HCT116 (cell line): ENCODE measurements around the gene TYRP1. TPM values are rescaled to one million over a fixed set of nuclear protein-coding genes. Genes with fewer than 3 reads are reported as not detected.

Source experiments
- ATAC-seq: fragments of 200-7000 bp; cut with Tn5 transposase; 2 replicates; pipeline ENCODE4 v1.9.1; 2020; ENCODE audit warnings: mild to moderate bottlenecking, moderate library complexity
- BruUV-seq: library from RNA; stranded (reverse); fragments of 400-500 nt; replicated peaks from 2 replicates; lab custom pipeline; 2021; lab: Mats Ljungman, UMichigan
- CTCF ChIA-PET: fragments of 300-600 bp; sonication (Branson Sonifier 250); formaldehyde crosslinking; loops from one replicate; lab custom pipeline; 2021; ENCODE audit warnings: antibody characterized with exemption; lab: Charles Lee
- POLR2A ChIA-PET: fragments of 300-600, 350-600 bp; sonication (Branson Sonifier 250); formaldehyde crosslinking; loops from one replicate; lab custom pipeline; 2021; ENCODE audit warnings: antibody characterized with exemption; lab: Charles Lee
- RAD21 ChIA-PET, 2 experiments: fragments of 300-600 bp; sonication (Branson Sonifier 250); formaldehyde crosslinking; loops; one replicate each; lab custom pipeline; 2023; ENCODE audit warnings: low total read pairs in 2 of 2; ENCODE audit not compliant: uncharacterized antibody in 2 of 2, unreplicated experiment in 2 of 2, low non-redundant PET in 1 of 2; lab: Charles Lee
- DNase-seq: peaks from one replicate; pipeline ENCODE4 v3.0.0-alpha.2; 2010; ENCODE audit warnings: low read depth, low spot score
- H2AFZ ChIP-seq: fragments of 200-600 bp; shearing (Covaris generic), sonication (generic); 2 replicates; pipeline ENCODE4 v1.6.1; 2017; ENCODE audit warnings: low read depth, mixed run types, mixed read lengths, antibody characterized with exemption, low read length; ENCODE audit not compliant: poor library complexity, severe bottlenecking
- H3K27ac ChIP-seq: 2 replicates; pipeline ENCODE4 v1.5.1; 2012; ENCODE audit warnings: low read depth, low read length
- H3K27me3 ChIP-seq: fragments of 200-600 bp; sonication (generic); 2 replicates; pipeline ENCODE4 v1.6.1; 2016; ENCODE audit warnings: mixed run types, low read length, mixed read lengths; ENCODE audit not compliant: insufficient read depth
- H3K36me3 ChIP-seq, 2 experiments: fragments of 200-500 bp in 1 of 2; fragments of 200-600 bp in 1 of 2; sonication (Bioruptor generic) in 1 of 2; sonication (generic) in 1 of 2; 2 replicates each; pipeline versions ENCODE4 v1.5.1 to v1.6.1; 2014 to 2016; ENCODE audit warnings: low read length in 2 of 2, inconsistent platforms in 1 of 2, mixed read lengths in 1 of 2, mixed run types in 1 of 2; ENCODE audit not compliant: insufficient read depth in 2 of 2, control insufficient read depth in 1 of 2
- H3K4me1 ChIP-seq, 2 experiments: fragments of 200-600 bp in 1 of 2; sonication (generic) in 1 of 2; 2 replicates each; pipeline versions ENCODE4 v1.5.1 to v1.6.1; 2012 to 2017; ENCODE audit warnings: low read length in 2 of 2, inconsistent platforms in 1 of 2, mild to moderate bottlenecking in 1 of 2, mixed read lengths in 1 of 2, mixed run types in 1 of 2, moderate library complexity in 1 of 2; ENCODE audit not compliant: insufficient read depth in 2 of 2, control insufficient read depth in 1 of 2
- H3K4me2 ChIP-seq: fragments of 200-600 bp; sonication (generic); 2 replicates; pipeline ENCODE4 v1.6.1; 2017; ENCODE audit warnings: mixed run types, low read length, mixed read lengths
- H3K4me3 ChIP-seq, 2 experiments: fragments of 200-600 bp in 1 of 2; sonication (generic) in 1 of 2; replicated peaks in 1 of 2; 2 replicates each; pipeline ENCODE4 v1.5.1; 2011 to 2016; ENCODE audit warnings: low read length in 2 of 2, control low read depth in 1 of 2, low read depth in 1 of 2, mild to moderate bottlenecking in 1 of 2, mixed read lengths in 1 of 2, mixed run types in 1 of 2
- H3K79me2 ChIP-seq: fragments of 200-600 bp; sonication (generic); 2 replicates; pipeline ENCODE4 v1.6.1; 2017; ENCODE audit warnings: mild to moderate bottlenecking, mixed run types, low read length, moderate library complexity, mixed read lengths; ENCODE audit not compliant: insufficient read depth
- H3K9ac ChIP-seq: fragments of 200-600 bp; sonication (generic); 2 replicates; pipeline ENCODE4 v1.6.1; 2016; ENCODE audit warnings: low read length, mixed read lengths
- H3K9me2 ChIP-seq: fragments of 200-600 bp; sonication (generic), shearing (Covaris generic); 2 replicates; pipeline ENCODE4 v1.6.1; 2017; ENCODE audit warnings: mixed run types, mild to moderate bottlenecking, moderate library complexity; ENCODE audit not compliant: insufficient read depth
- H3K9me3 ChIP-seq, 2 experiments: fragments of 200-500 bp in 1 of 2; fragments of 200-600 bp in 1 of 2; sonication (Bioruptor generic) in 1 of 2; sonication (generic) in 1 of 2; 2 replicates each; pipeline ENCODE4 v1.6.1; 2014 to 2017; ENCODE audit warnings: low read length in 2 of 2, mixed read lengths in 2 of 2, inconsistent platforms in 1 of 2, low read depth in 1 of 2, mild to moderate bottlenecking in 1 of 2, mixed run types in 1 of 2, moderate library complexity in 1 of 2; ENCODE audit not compliant: control insufficient read depth in 1 of 2, insufficient read depth in 1 of 2
- H4K20me1 ChIP-seq: fragments of 200-600 bp; sonication (generic), shearing (Covaris generic); 2 replicates; pipeline ENCODE4 v1.6.1; 2017; ENCODE audit warnings: mixed run types, mild to moderate bottlenecking, moderate library complexity; ENCODE audit not compliant: insufficient read depth
- CBX3 ChIP-seq: IDR thresholded peaks from 2 replicates; pipeline ENCODE4 v1.6.1; 2012; ENCODE audit warnings: low read depth
- CEBPB ChIP-seq: IDR thresholded peaks from 2 replicates; pipeline ENCODE4 v1.6.1; 2012; ENCODE audit warnings: low read depth
- FOSL1 ChIP-seq: IDR thresholded peaks from 2 replicates; pipeline ENCODE4 v1.6.1; 2012; ENCODE audit warnings: low read depth
- JUND ChIP-seq: IDR thresholded peaks from 2 replicates; pipeline ENCODE4 v1.6.1; 2012
- POLR2A ChIP-seq: IDR thresholded peaks from 2 replicates; pipeline ENCODE4 v1.7.0; 2011; ENCODE audit warnings: borderline replicate concordance; ENCODE audit not compliant: insufficient read depth, insufficient read length; ENCODE audit errors: extremely low read depth
- RAD21 ChIP-seq: IDR thresholded peaks from 2 replicates; pipeline ENCODE4 v1.6.1; 2012; ENCODE audit warnings: low read depth, mild to moderate bottlenecking
- SP1 ChIP-seq: IDR thresholded peaks from 2 replicates; pipeline ENCODE4 v1.6.1; 2012; ENCODE audit warnings: low read depth
- SRF ChIP-seq: IDR thresholded peaks from 2 replicates; pipeline ENCODE4 v1.6.1; 2012; ENCODE audit warnings: low read depth
- TCF7L2 ChIP-seq: IDR thresholded peaks from 2 replicates; pipeline ENCODE4 v1.7.0; 2011; ENCODE audit warnings: borderline replicate concordance, inconsistent platforms; ENCODE audit not compliant: insufficient read depth, insufficient read length; ENCODE audit errors: extremely low read depth
- YY1 ChIP-seq: IDR thresholded peaks from 2 replicates; pipeline ENCODE4 v1.6.1; 2011; ENCODE audit warnings: low read length, low read depth, moderate library complexity, mild to moderate bottlenecking; ENCODE audit not compliant: insufficient replicate concordance; ENCODE audit errors: extremely low read depth
- intact Hi-C: fragments of 100-400 bp; cut with micrococcal nuclease; formaldehyde crosslinking; loops from 2 replicates; pipeline ENCODE4 v1.10.0; 2022
- total RNA-seq: library from RNA; stranded (reverse); gene quantifications from one replicate; pipeline ENCODE4 v1.2.1, GENCODE V29; 2021; ENCODE audit not compliant: unreplicated experiment
- TF ChIP-seq, protein P1 (sequence below): IDR thresholded peaks from 2 replicates; pipeline ENCODE4 v1.6.1; 2012; ENCODE audit warnings: low read depth
- TF ChIP-seq, protein P2 (sequence below): IDR thresholded peaks from 2 replicates; pipeline ENCODE4 v1.6.1; 2012
- TF ChIP-seq, protein P3 (sequence below), 3 experiments: fragments of 200-600 bp in 1 of 3; sonication (generic) in 1 of 3; IDR thresholded peaks in 2 of 3; conservative IDR thresholded peaks in 1 of 3; 2 replicates each; pipeline ENCODE4 v1.5.1; 2012 to 2017; ENCODE audit warnings: low read depth in 2 of 3, low read length in 2 of 3, antibody characterized with exemption in 1 of 3, borderline replicate concordance in 1 of 3, control low read depth in 1 of 3, mild to moderate bottlenecking in 1 of 3, mixed read lengths in 1 of 3, mixed run types in 1 of 3, moderate library complexity in 1 of 3; ENCODE audit not compliant: insufficient read depth in 1 of 3
- TF ChIP-seq, protein P4 (sequence below): IDR thresholded peaks from 2 replicates; pipeline ENCODE4 v1.6.1; 2012

Gene TYRP1
- total RNA-seq, 1 experiment from 2014 or later, result not detected

DNA sequence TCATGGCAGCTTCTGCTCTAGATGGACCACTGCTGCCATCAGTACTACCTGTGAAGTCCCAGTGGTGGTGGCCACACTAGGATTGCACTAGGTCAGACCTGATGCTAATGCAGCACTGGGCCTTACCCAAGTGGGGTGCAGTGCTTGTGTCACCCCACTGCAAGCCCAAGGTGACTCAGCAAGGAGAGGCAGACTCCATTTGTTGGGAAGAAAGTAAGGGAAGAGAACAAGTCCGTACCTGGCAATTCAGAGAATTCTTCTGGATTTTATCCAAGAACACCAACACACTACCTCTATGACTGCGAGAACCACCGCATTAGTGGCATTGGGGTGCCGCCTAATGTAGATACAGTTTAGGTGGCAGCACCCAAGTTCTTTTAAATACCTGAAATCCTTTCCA, 34.0 kb upstream of the TYRP1 start:
- H3K9me3 ChIP-seq, result no peaks in the 10 kb centered on the region
- no peak overlapping the region for H3K4me2 ChIP-seq
- intact Hi-C loops, result no loop called here
- no peaks in the 10 kb centered on the region for H3K27me3 ChIP-seq
- TF ChIP-seq YY1 (no peak), JUND (no peak), SP1 (no peak), CBX3 (no peak), FOSL1 (no peak), POLR2A (no peak), SRF (no peak), TCF7L2 (no peak), CEBPB (no peak), RAD21 (no peak)
- TF ChIP-seq, protein P1, sequence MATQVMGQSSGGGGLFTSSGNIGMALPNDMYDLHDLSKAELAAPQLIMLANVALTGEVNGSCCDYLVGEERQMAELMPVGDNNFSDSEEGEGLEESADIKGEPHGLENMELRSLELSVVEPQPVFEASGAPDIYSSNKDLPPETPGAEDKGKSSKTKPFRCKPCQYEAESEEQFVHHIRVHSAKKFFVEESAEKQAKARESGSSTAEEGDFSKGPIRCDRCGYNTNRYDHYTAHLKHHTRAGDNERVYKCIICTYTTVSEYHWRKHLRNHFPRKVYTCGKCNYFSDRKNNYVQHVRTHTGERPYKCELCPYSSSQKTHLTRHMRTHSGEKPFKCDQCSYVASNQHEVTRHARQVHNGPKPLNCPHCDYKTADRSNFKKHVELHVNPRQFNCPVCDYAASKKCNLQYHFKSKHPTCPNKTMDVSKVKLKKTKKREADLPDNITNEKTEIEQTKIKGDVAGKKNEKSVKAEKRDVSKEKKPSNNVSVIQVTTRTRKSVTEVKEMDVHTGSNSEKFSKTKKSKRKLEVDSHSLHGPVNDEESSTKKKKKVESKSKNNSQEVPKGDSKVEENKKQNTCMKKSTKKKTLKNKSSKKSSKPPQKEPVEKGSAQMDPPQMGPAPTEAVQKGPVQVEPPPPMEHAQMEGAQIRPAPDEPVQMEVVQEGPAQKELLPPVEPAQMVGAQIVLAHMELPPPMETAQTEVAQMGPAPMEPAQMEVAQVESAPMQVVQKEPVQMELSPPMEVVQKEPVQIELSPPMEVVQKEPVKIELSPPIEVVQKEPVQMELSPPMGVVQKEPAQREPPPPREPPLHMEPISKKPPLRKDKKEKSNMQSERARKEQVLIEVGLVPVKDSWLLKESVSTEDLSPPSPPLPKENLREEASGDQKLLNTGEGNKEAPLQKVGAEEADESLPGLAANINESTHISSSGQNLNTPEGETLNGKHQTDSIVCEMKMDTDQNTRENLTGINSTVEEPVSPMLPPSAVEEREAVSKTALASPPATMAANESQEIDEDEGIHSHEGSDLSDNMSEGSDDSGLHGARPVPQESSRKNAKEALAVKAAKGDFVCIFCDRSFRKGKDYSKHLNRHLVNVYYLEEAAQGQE, result no peak
- TF ChIP-seq, protein P2, sequence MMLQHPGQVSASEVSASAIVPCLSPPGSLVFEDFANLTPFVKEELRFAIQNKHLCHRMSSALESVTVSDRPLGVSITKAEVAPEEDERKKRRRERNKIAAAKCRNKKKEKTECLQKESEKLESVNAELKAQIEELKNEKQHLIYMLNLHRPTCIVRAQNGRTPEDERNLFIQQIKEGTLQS, result no peak
- TF ChIP-seq, protein P3, sequence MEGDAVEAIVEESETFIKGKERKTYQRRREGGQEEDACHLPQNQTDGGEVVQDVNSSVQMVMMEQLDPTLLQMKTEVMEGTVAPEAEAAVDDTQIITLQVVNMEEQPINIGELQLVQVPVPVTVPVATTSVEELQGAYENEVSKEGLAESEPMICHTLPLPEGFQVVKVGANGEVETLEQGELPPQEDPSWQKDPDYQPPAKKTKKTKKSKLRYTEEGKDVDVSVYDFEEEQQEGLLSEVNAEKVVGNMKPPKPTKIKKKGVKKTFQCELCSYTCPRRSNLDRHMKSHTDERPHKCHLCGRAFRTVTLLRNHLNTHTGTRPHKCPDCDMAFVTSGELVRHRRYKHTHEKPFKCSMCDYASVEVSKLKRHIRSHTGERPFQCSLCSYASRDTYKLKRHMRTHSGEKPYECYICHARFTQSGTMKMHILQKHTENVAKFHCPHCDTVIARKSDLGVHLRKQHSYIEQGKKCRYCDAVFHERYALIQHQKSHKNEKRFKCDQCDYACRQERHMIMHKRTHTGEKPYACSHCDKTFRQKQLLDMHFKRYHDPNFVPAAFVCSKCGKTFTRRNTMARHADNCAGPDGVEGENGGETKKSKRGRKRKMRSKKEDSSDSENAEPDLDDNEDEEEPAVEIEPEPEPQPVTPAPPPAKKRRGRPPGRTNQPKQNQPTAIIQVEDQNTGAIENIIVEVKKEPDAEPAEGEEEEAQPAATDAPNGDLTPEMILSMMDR (IDR thresholded peaks at IDR 0.05 in 2 of 3, conservative IDR thresholded peaks at IDR 0.05 in 1 of 3; ENCODE audit: borderline replicate concordance in 1 of 3, insufficient read depth in 1 of 3, low read depth in 2 of 3, low read length in 2 of 3), result no peak
- TF ChIP-seq, protein P4, sequence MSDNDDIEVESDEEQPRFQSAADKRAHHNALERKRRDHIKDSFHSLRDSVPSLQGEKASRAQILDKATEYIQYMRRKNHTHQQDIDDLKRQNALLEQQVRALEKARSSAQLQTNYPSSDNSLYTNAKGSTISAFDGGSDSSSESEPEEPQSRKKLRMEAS, result no peak
- TF ChIP-seq, all 23 proteins: peak for 0
- no TSS peak for BruUV-seq
- no peaks in the 10 kb centered on the region for H3K4me1 ChIP-seq
- ChIA-PET CTCF (no interaction called here), POLR2A (no interaction called here), RAD21 (no interaction called here)
- no peak overlapping the region for H3K9ac ChIP-seq
- no peaks in the 10 kb centered on the region for H3K79me2 ChIP-seq
- ATAC-seq (no peak), DNase-seq (no peak)
- no peak overlapping the region for H3K4me3 ChIP-seq
- H3K36me3 ChIP-seq, result no peaks in the 10 kb centered on the region
- H4K20me1 ChIP-seq, result no peaks in the 10 kb centered on the region
- H3K27ac ChIP-seq, result no peak overlapping the region
- H3K9me2 ChIP-seq, result no peaks in the 10 kb centered on the region
- H2AFZ ChIP-seq, result no peak overlapping the region
